Spleen (tissue), 11 donors: ENCODE measurements around the gene RNF157. TPM values are rescaled to one million over a fixed set of nuclear protein-coding genes. Genes with fewer than 3 reads are reported as not detected.

Experiments used
- DNase-seq: peaks from one replicate; pipeline ENCODE4 v3.0.0-alpha.2; 2020
- H3K27ac ChIP-seq, 8 donors: fragments of 200-600 bp; sonication (generic) in 7 of 8; 1 replicate in 4 of 8; 2 replicates in 4 of 8; pipeline versions ENCODE4 v1.5.0 to v1.8.0; 2016 to 2021; ENCODE audit warnings: inconsistent platforms in 4 of 8, mild to moderate bottlenecking in 4 of 8, moderate library complexity in 1 of 8
- H3K27me3 ChIP-seq, 7 donors: fragments of 200-600 bp; sonication (generic) in 6 of 7; replicated peaks in 1 of 7; 1 replicate in 4 of 7; 2 replicates in 3 of 7; pipeline versions ENCODE4 v1.5.0 to v1.8.0; 2016 to 2021; ENCODE audit warnings: inconsistent platforms in 3 of 7, mild to moderate bottlenecking in 1 of 7
- H3K36me3 ChIP-seq, 6 donors: fragments of 200-600 bp; sonication (generic) in 5 of 6; 1 replicate in 4 of 6; 2 replicates in 2 of 6; pipeline versions ENCODE4 v1.5.0 to v1.8.0; 2016 to 2021; ENCODE audit warnings: inconsistent platforms in 2 of 6
- H3K4me1 ChIP-seq, 6 donors: fragments of 200-600 bp; sonication (generic) in 5 of 6; 1 replicate in 3 of 6; 2 replicates in 3 of 6; pipeline versions ENCODE4 v1.5.0 to v1.8.0; 2016 to 2021; ENCODE audit warnings: inconsistent platforms in 3 of 6
- H3K4me3 ChIP-seq, 8 donors: fragments of 200-600 bp; sonication (generic) in 7 of 8; 1 replicate in 4 of 8; 2 replicates in 4 of 8; pipeline versions ENCODE4 v1.5.0 to v1.8.0; 2016 to 2021; ENCODE audit warnings: inconsistent platforms in 4 of 8, mild to moderate bottlenecking in 4 of 8, moderate library complexity in 2 of 8
- H3K9me3 ChIP-seq, 8 donors: fragments of 200-600 bp; sonication (generic) in 7 of 8; 1 replicate in 4 of 8; 2 replicates in 4 of 8; pipeline versions ENCODE4 v1.5.0 to v1.8.0; 2016 to 2021; ENCODE audit warnings: inconsistent platforms in 4 of 8
- CTCF ChIP-seq, 11 experiments: fragments of 200-600 bp in 7 of 11; fragments of 450-650 bp in 4 of 11; sonication (generic) in 4 of 11; IDR thresholded peaks in 8 of 11; conservative IDR thresholded peaks in 3 of 11; 1 replicate in 7 of 11; 2 replicates in 4 of 11; pipeline versions ENCODE4 v1.4.0 to v1.8.0; 2016 to 2021; ENCODE audit warnings: antibody characterized with exemption in 11 of 11, inconsistent platforms in 4 of 11, mild to moderate bottlenecking in 1 of 11
- POLR2A ChIP-seq, 3 donors: fragments of 450-650 bp; IDR thresholded peaks; one replicate each; pipeline ENCODE4 v1.5.1; 2017; ENCODE audit warnings: antibody characterized with exemption in 3 of 3, mild to moderate bottlenecking in 1 of 3
- POLR2AphosphoS5 ChIP-seq, 3 donors: sonication (generic); formaldehyde crosslinking; IDR thresholded peaks; one replicate each; pipeline ENCODE4 v1.5.1; 2017; ENCODE audit warnings: antibody characterized with exemption in 3 of 3
- WGBS, 5 donors: extraction: QIAGEN DNeasy Blood & Tissue Kit in 3 of 5; methylation state at CpG; one replicate each; pipeline versions ENCODE4 v1.1.5 to v1.1.7; 2013 to 2018; 5-methylcytosine and 5-hydroxymethylcytosine counted together
- intact Hi-C: fragments of 100-400 bp; cut with DNase I; formaldehyde crosslinking; loops from one replicate; pipeline ENCODE4 v1.15.0; 2023; ENCODE audit warnings: low total_unique reads
- polyA plus RNA-seq, 3 donors: library from polyadenylated mRNA; stranded (reverse); fragments of 200-250 nt; gene quantifications; one replicate each; pipeline ENCODE4 v1.2.1, GENCODE V29; 2013
- total RNA-seq, 7 donors: library from RNA; depleted of rRNA in 3 of 7; stranded (reverse); fragments of >200 nt in 3 of 7; fragmentation: NEBNext Ultra II Directional in 4 of 7; extraction: Animal tissue kit (Norgen Biotek cat#: 25700) in 4 of 7; gene quantifications; one replicate each; pipeline versions ENCODE4 v1.1.0 to v1.2.1, GENCODE V29; 2016 to 2021
- donor health status: healthy with polysubstance abuse.
- donor health status: DM: no; HTN: no; CAD: no; lungs with moderate emphysema.
- donor health status: DM: no; HTN: no; CAD: no.
- donor health status: Bipolar disorder and iron deficiency.
- donor health status: healthy.
- donor health status: DM: no; HTN: no; CAD: no.
- donor health status: DM: yes; HTN: yes; CAD: no.

Gene RNF157
- total and polyA plus RNA-seq, 10 donors = 0.89 to 13.0 (median 7.6) TPM

DNA sequence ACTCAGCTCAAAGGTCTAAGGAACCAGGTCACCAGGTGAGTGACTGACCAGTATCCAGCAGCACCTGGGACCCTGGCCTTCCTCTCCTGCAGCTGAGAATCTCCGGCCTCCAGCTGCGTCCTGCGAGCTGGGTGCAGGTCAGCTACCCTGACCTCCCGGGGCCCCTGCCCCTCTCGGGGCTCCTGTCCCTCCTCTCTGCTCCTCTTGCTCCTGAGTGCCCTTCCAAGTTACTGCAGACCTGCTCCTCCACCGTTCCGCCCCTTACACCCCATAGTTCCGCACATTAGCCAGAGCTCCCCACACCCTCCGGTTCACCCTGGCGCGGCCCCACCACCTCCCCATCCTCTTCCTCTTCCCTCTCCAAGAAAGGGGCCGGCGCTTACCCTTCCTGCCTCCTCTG is 109.8 kb downstream of the RNF157 start:
- TF ChIP-seq POLR2AphosphoS5 (IDR thresholded peaks at IDR 0.05) = no peak
- TF ChIP-seq POLR2A (IDR thresholded peaks at IDR 0.05) = no peak
- TF ChIP-seq CTCF (IDR thresholded peaks at IDR 0.05 in 8 of 11, conservative IDR thresholded peaks at IDR 0.05 in 3 of 11) = no peak
- no peak for DNase-seq
- Histone ChIP-seq H3K27me3 (peaks cover 0 to 34% (median 0%) of the 10 kb centered on the region in 7 donors), H3K27ac (no peak overlapping the region), H3K36me3 (no peaks in the 10 kb centered on the region), H3K4me3 (no peak overlapping the region), H3K9me3 (no peaks in the 10 kb centered on the region), H3K4me1 (peaks cover 0 to 27% (median 11%) of the 10 kb centered on the region in 6 donors)
- intact Hi-C loops = no loop called here
- 36 to 61% (median 41%) methylated on average over 12 to 13 of the region's 13 CpGs for WGBS, 5 donors

- 94 to 100% (median 100%) methylated on average over 1 of the region's 1 CpG for WGBS, 5 donors
- intact Hi-C loops = no loop called here
- Histone ChIP-seq H3K4me1 (peaks cover 5 to 20% (median 16%) of the 10 kb centered on the region in 6 donors), H3K27ac (no peak overlapping the region), H3K4me3 (no peak overlapping the region), H3K9me3 (no peaks in the 10 kb centered on the region), H3K36me3 (no peaks in the 10 kb centered on the region), H3K27me3 (peaks cover 0 to 7% (median 0%) of the 10 kb centered on the region in 7 donors)
- DNase-seq = no peak
- TF ChIP-seq POLR2A (IDR thresholded peaks at IDR 0.05) = no peak
- TF ChIP-seq POLR2AphosphoS5 (IDR thresholded peaks at IDR 0.05) = no peak
- TF ChIP-seq CTCF (IDR thresholded peaks at IDR 0.05 in 8 of 11, conservative IDR thresholded peaks at IDR 0.05 in 3 of 11) = no peak
These were observed 114.4 kb downstream of the RNF157 start for GRCh38 chr17:76125922-76126321.

- intact Hi-C loops = no loop called here
- H3K4me1 ChIP-seq = peaks cover 5 to 25% (median 16%) of the 10 kb centered on the region in 6 donors
- H3K36me3 ChIP-seq = no peaks in the 10 kb centered on the region
- WGBS, 5 donors = 83 to 90% (median 88%) methylated on average over 5 of the region's 5 CpGs
- TF ChIP-seq CTCF (IDR thresholded peaks at IDR 0.05 in 8 of 11, conservative IDR thresholded peaks at IDR 0.05 in 3 of 11) = no peak
- TF ChIP-seq POLR2AphosphoS5 (IDR thresholded peaks at IDR 0.05) = no peak
- TF ChIP-seq POLR2A (IDR thresholded peaks at IDR 0.05) = no peak
- no peak overlapping the region for H3K27ac ChIP-seq
- H3K4me3 ChIP-seq = no peak overlapping the region
- H3K9me3 ChIP-seq = no peaks in the 10 kb centered on the region
- no peak for DNase-seq
- H3K27me3 ChIP-seq = peaks cover 0 to 5% (median 0%) of the 10 kb centered on the region in 7 donors
These were observed 115.0 kb downstream of the RNF157 start for GRCh38 chr17:76125391-76125675.

- intact Hi-C loops = loop anchor here (5.0 kb wide), 1 partner anchor 58 kb away; no protein-coding TSS in a partner anchor
- Histone ChIP-seq H3K4me3 (no peak overlapping the region), H3K9me3 (no peaks in the 10 kb centered on the region), H3K27me3 (peaks cover 0 to 5% (median 0%) of the 10 kb centered on the region in 7 donors), H3K36me3 (no peaks in the 10 kb centered on the region), H3K4me1 (peaks cover 5 to 25% (median 16%) of the 10 kb centered on the region in 6 donors), H3K27ac (no peak overlapping the region)
- no peak for DNase-seq
- TF ChIP-seq CTCF (IDR thresholded peaks at IDR 0.05 in 8 of 11, conservative IDR thresholded peaks at IDR 0.05 in 3 of 11) (no peak), POLR2A (IDR thresholded peaks at IDR 0.05) (no peak), POLR2AphosphoS5 (IDR thresholded peaks at IDR 0.05) (no peak)
- WGBS, 5 donors = 85 to 94% (median 92%) methylated on average over 20 to 22 of the region's 22 CpGs
These were observed 115.5 kb downstream of the RNF157 start for GRCh38 chr17:76124582-76125390.
